OCI-LY3 (cell line): ENCODE data around the gene MAPK13.

Experiments used
- EZH2phosphoT487 ChIP-seq: fragments of 200-600 bp; shearing (Covaris generic); IDR thresholded peaks from 2 replicates; pipeline ENCODE4 v1.6.1; 2018; ENCODE audit warnings: antibody characterized with exemption, mixed run types, low read depth
- TF ChIP-seq, protein P1 (sequence below): fragments of 200-600, 300-600 bp; sonication (generic); IDR thresholded peaks from 2 replicates; pipeline ENCODE4 v1.5.1; 2014; ENCODE audit warnings: antibody characterized with exemption, low read length, low read depth

DNA sequence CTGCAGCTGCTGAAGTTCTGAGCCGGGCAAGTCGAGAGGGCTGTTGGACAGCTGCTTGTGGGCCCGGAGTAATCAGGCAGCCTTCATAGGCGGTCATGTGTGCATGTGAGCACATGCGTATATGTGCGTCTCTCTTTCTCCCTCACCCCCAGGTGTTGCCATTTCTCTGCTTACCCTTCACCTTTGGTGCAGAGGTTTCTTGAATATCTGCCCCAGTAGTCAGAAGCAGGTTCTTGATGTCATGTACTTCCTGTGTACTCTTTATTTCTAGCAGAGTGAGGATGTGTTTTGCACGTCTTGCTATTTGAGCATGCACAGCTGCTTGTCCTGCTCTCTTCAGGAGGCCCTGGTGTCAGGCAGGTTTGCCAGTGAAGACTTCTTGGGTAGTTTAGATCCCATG is 21.2 kb upstream of the MAPK13 start:
- TF ChIP-seq, protein P1, sequence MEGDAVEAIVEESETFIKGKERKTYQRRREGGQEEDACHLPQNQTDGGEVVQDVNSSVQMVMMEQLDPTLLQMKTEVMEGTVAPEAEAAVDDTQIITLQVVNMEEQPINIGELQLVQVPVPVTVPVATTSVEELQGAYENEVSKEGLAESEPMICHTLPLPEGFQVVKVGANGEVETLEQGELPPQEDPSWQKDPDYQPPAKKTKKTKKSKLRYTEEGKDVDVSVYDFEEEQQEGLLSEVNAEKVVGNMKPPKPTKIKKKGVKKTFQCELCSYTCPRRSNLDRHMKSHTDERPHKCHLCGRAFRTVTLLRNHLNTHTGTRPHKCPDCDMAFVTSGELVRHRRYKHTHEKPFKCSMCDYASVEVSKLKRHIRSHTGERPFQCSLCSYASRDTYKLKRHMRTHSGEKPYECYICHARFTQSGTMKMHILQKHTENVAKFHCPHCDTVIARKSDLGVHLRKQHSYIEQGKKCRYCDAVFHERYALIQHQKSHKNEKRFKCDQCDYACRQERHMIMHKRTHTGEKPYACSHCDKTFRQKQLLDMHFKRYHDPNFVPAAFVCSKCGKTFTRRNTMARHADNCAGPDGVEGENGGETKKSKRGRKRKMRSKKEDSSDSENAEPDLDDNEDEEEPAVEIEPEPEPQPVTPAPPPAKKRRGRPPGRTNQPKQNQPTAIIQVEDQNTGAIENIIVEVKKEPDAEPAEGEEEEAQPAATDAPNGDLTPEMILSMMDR = no peak
- no peak for TF ChIP-seq EZH2phosphoT487
